ENCODE data around the gene PPIC.
A peak's percentile ranks its signal among the peaks of the same experiment; 100 is the strongest.

Gene PPIC

DNA sequence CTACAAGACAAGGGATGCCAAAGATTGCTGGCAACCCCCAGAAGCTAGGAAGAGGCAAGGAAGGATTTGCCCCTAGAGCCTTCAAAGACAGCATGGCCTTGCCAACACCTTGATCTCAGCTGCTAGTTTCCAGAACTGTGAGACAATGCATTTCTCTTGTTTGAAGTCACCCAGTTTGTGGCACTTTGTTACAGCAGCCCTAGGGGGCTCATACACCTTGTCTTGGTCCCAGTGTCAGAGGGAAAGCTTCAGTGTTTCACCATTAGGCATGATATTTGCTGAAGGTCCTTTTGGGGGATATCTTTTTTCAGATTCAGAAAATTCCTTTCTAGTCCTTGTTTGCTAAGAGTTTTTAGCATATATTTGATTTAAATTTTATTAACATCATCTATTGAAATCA lies 3.1 kb upstream of the PPIC start:
- ChIA-PET CTCF (interaction anchor here (0.6 kb wide), 1 partner anchor 176 kb away, joined by 3 read pairs; no protein-coding TSS in a partner anchor), POLR2A (no interaction called here)
- DNase-seq (ENCODE audit: extremely low spot score), result no peak
- TF ChIP-seq FOXK2 (IDR thresholded peaks at IDR 0.05) (no peak), TARDBP (IDR thresholded peaks at IDR 0.05) (no peak), FOXM1 (IDR thresholded peaks at IDR 0.05; ENCODE audit: borderline replicate concordance) (no peak), ELF4 (IDR thresholded peaks at IDR 0.05) (no peak), HDGF (IDR thresholded peaks at IDR 0.05; ENCODE audit: borderline replicate concordance) (no peak), SUZ12 (IDR thresholded peaks at IDR 0.05) (no peak), PKNOX1 (IDR thresholded peaks at IDR 0.05) (no peak), CTBP1 (IDR thresholded peaks at IDR 0.05; ENCODE audit: borderline replicate concordance) (no peak), FOXA1 (IDR thresholded peaks at IDR 0.05) (no peak), ZNF384 (IDR thresholded peaks at IDR 0.05) (no peak), LEF1 (IDR thresholded peaks at IDR 0.05; ENCODE audit: borderline replicate concordance) (no peak), BHLHE40 (IDR thresholded peaks at IDR 0.05; ENCODE audit: borderline replicate concordance) (no peak), SP1 (IDR thresholded peaks at IDR 0.05) (no peak), NFRKB (IDR thresholded peaks at IDR 0.05) (no peak), ARNT (IDR thresholded peaks at IDR 0.05) (no peak), L3MBTL2 (conservative IDR thresholded peaks at IDR 0.05) (no peak)

GRCh38 chr5:123037104-123037418 lies 536 bp upstream of the PPIC start:
- TF ChIP-seq FOXM1 (IDR thresholded peaks at IDR 0.05; ENCODE audit: borderline replicate concordance), result no peak
- 0 out of 2 replicates have a peak, but pooled peaks have one; percentile 24 for TF ChIP-seq L3MBTL2 (conservative IDR thresholded peaks at IDR 0.05)
- ChIA-PET POLR2A (interaction anchor here (1.3 kb wide), 1 partner anchor 45 kb away, joined by 3 read pairs; no protein-coding TSS in a partner anchor), CTCF (no interaction called here)
- no peak for DNase-seq (ENCODE audit: extremely low spot score)

- CTCF ChIA-PET, result no interaction called here
- TF ChIP-seq L3MBTL2 (conservative IDR thresholded peaks at IDR 0.05) (peak; percentile 57), ELF4 (IDR thresholded peaks at IDR 0.05) (no peak)
Observed at GRCh38 chr5:123035918-123036390, 571 bp downstream of the PPIC start.

GRCh38 chr5:123035360-123035917 lies 1.1 kb downstream of the PPIC start:
- POLR2A ChIA-PET, result interaction anchor here (0.9 to 1.4 kb wide), 6 partner anchors 10 to 476 kb away, joined by 3 to 9 read pairs (median 3); partner anchors contain the start of genes PRDM6 and SNX24
- peak; percentile 54 for DNase-seq (ENCODE audit: extremely low spot score)
- TF ChIP-seq NFRKB (IDR thresholded peaks at IDR 0.05) (no peak), CTBP1 (IDR thresholded peaks at IDR 0.05; ENCODE audit: borderline replicate concordance) (no peak), ZNF384 (IDR thresholded peaks at IDR 0.05) (no peak), SUZ12 (IDR thresholded peaks at IDR 0.05) (no peak), FOXA1 (IDR thresholded peaks at IDR 0.05) (no peak), SP1 (IDR thresholded peaks at IDR 0.05) (no peak)
- CTCF ChIA-PET, result no interaction called here

More at GRCh38 chr5:123035918-123036390, 571 bp downstream of the PPIC start:
- POLR2A ChIA-PET, result interaction anchor here (1.0 to 1.4 kb wide), 3 partner anchors 53 to 476 kb away, joined by 3 to 9 read pairs (median 3); partner anchors contain the start of genes PRDM6 and SNX24
- peak; percentile 59 for DNase-seq (ENCODE audit: extremely low spot score)

DNA sequence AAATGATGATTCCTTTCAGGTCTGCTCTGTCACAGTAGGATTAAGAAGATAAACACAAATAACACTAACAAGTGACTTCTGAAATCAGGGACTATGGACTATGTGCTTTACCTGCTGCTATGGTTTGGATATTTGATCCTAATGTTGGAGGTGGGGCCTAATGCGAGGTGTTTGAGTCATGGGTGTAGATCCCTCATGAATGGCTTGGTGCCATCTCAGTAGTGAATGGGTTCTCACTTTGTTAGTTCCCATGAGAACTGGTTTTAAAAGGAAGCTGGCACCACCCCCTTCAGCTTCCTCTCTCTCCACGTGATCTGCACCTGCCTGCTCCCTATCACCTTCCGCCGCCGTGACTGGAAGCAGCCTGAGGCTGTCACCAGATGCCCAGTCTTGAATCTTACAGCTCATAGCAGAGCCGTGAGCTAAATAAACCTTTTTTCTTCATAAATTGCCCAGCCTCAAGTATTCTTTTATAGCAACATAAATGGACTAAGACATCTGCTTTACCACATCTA lies 3.3 kb downstream of the PPIC start:
- DNase-seq (ENCODE audit: extremely low spot score), result no peak
- CTCF ChIA-PET, result no interaction called here
- POLR2A ChIA-PET, result no interaction called here
- no peak for TF ChIP-seq SUZ12 (IDR thresholded peaks at IDR 0.05)
- TF ChIP-seq LEF1 (IDR thresholded peaks at IDR 0.05; ENCODE audit: borderline replicate concordance), result no peak
- TF ChIP-seq FOXK2 (IDR thresholded peaks at IDR 0.05), result no peak
- TF ChIP-seq FOXM1 (IDR thresholded peaks at IDR 0.05; ENCODE audit: borderline replicate concordance), result no peak
- TF ChIP-seq HDGF (IDR thresholded peaks at IDR 0.05; ENCODE audit: borderline replicate concordance), result no peak
- no peak for TF ChIP-seq ZNF384 (IDR thresholded peaks at IDR 0.05)
- TF ChIP-seq FOXA1 (IDR thresholded peaks at IDR 0.05), result no peak
- TF ChIP-seq ELF4 (IDR thresholded peaks at IDR 0.05), result no peak
- TF ChIP-seq BHLHE40 (IDR thresholded peaks at IDR 0.05; ENCODE audit: borderline replicate concordance), result no peak
- TF ChIP-seq CTBP1 (IDR thresholded peaks at IDR 0.05; ENCODE audit: borderline replicate concordance), result no peak
- TF ChIP-seq TARDBP (IDR thresholded peaks at IDR 0.05), result no peak
- TF ChIP-seq SP1 (IDR thresholded peaks at IDR 0.05), result no peak
- TF ChIP-seq L3MBTL2 (conservative IDR thresholded peaks at IDR 0.05), result no peak
- no peak for TF ChIP-seq ARNT (IDR thresholded peaks at IDR 0.05)
- no peak for TF ChIP-seq NFRKB (IDR thresholded peaks at IDR 0.05)

DNA sequence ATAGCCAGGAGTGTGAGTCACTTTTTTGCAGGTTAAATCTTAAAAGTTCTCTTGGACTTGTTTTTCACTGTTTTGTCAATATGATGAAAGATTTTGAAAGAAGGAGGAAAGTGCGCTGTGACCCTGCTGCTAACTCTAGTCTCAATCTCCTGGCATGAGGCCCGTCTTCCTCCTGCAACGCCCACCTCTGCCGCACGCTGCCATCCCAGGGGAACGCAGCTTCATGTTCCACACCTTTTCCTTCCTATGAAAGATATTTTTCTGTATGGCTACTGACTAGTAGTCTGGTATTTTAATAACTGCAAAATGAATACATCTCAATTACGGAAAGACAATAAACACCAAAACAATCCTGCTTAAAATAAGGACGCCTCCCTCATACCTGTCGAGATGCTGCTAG lies 8.3 kb downstream of the PPIC start:
- POLR2A ChIA-PET, result no interaction called here
- CTCF ChIA-PET, result no interaction called here
- TF ChIP-seq ARNT (IDR thresholded peaks at IDR 0.05) (no peak), NFRKB (IDR thresholded peaks at IDR 0.05) (no peak), FOXM1 (IDR thresholded peaks at IDR 0.05; ENCODE audit: borderline replicate concordance) (no peak), SP1 (IDR thresholded peaks at IDR 0.05) (no peak)
- no peak for DNase-seq (ENCODE audit: extremely low spot score)

DNA sequence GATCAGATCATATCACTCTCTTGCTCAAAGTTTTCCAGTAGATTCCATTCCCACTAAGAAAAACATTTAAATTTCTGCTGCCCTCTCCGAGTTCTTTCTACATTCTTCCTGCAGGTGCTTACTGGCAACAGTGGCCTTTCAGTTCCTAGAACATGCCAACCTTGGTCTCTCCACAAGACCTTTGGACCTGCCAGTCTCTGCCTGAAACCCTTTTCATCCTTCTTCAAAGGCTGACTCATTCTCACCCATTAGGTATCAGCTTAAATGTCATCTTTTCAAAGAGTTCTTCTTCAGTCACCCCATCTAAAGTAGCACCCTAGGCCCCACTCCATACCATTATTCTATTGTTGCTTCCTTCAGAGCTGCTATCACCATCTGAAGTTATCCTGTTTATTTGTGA lies 21.8 kb downstream of the PPIC start:
- CTCF ChIA-PET, result no interaction called here
- TF ChIP-seq CTBP1 (IDR thresholded peaks at IDR 0.05; ENCODE audit: borderline replicate concordance) (no peak), TARDBP (IDR thresholded peaks at IDR 0.05) (no peak), SUZ12 (IDR thresholded peaks at IDR 0.05) (no peak), ELF4 (IDR thresholded peaks at IDR 0.05) (no peak), FOXK2 (IDR thresholded peaks at IDR 0.05) (no peak), L3MBTL2 (conservative IDR thresholded peaks at IDR 0.05) (no peak), FOXA1 (IDR thresholded peaks at IDR 0.05) (no peak), FOXM1 (IDR thresholded peaks at IDR 0.05; ENCODE audit: borderline replicate concordance) (no peak), HDGF (IDR thresholded peaks at IDR 0.05; ENCODE audit: borderline replicate concordance) (no peak), ARNT (IDR thresholded peaks at IDR 0.05) (no peak), ZNF384 (IDR thresholded peaks at IDR 0.05) (no peak), NFRKB (IDR thresholded peaks at IDR 0.05) (no peak)
- POLR2A ChIA-PET, result no interaction called here
- no peak for DNase-seq (ENCODE audit: extremely low spot score)

GRCh38 chr5:123012321-123012720 lies 24.2 kb downstream of the PPIC start:
- TF ChIP-seq CTBP1 (IDR thresholded peaks at IDR 0.05; ENCODE audit: borderline replicate concordance) (no peak), FOXK2 (IDR thresholded peaks at IDR 0.05) (no peak), SP1 (IDR thresholded peaks at IDR 0.05) (no peak), HDGF (IDR thresholded peaks at IDR 0.05; ENCODE audit: borderline replicate concordance) (no peak), ZNF384 (IDR thresholded peaks at IDR 0.05) (no peak), FOXA1 (IDR thresholded peaks at IDR 0.05) (no peak), SUZ12 (IDR thresholded peaks at IDR 0.05) (no peak), ARNT (IDR thresholded peaks at IDR 0.05) (no peak), ELF4 (IDR thresholded peaks at IDR 0.05) (no peak), BHLHE40 (IDR thresholded peaks at IDR 0.05; ENCODE audit: borderline replicate concordance) (no peak), FOXM1 (IDR thresholded peaks at IDR 0.05; ENCODE audit: borderline replicate concordance) (no peak), PKNOX1 (IDR thresholded peaks at IDR 0.05) (no peak), NFRKB (IDR thresholded peaks at IDR 0.05) (no peak), L3MBTL2 (conservative IDR thresholded peaks at IDR 0.05) (no peak)
- DNase-seq (ENCODE audit: extremely low spot score), result no peak
- CTCF ChIA-PET, result no interaction called here
- POLR2A ChIA-PET, result no interaction called here

All from HEK293T (cell line).